Measurements from ENCODE around the gene ZNF581.

GRCh38 chr19:55667511-55667910 is 24.1 kb downstream of the ZNF581 start:
- TF ChIP-seq CTCF (IDR thresholded peaks at IDR 0.05; ENCODE audit: low read depth, low read length, missing input control) = no peak
- no peak for TF ChIP-seq GABPA (IDR thresholded peaks at IDR 0.05 in 1 of 2, conservative IDR thresholded peaks at IDR 0.05 in 1 of 2)
- TF ChIP-seq YY1 (IDR thresholded peaks at IDR 0.05) = no peak
- TF ChIP-seq HNF4A (conservative IDR thresholded peaks at IDR 0.05) = no peak
- no peak for TF ChIP-seq RAD21 (IDR thresholded peaks at IDR 0.05)
- TF ChIP-seq JUND (IDR thresholded peaks at IDR 0.05) = no peak
- no peak for TF ChIP-seq TAF1 (conservative IDR thresholded peaks at IDR 0.05)

Measured in liver (tissue), 3 donors.